ENCODE results near the gene EML4.

- TF ChIP-seq, protein P1, sequence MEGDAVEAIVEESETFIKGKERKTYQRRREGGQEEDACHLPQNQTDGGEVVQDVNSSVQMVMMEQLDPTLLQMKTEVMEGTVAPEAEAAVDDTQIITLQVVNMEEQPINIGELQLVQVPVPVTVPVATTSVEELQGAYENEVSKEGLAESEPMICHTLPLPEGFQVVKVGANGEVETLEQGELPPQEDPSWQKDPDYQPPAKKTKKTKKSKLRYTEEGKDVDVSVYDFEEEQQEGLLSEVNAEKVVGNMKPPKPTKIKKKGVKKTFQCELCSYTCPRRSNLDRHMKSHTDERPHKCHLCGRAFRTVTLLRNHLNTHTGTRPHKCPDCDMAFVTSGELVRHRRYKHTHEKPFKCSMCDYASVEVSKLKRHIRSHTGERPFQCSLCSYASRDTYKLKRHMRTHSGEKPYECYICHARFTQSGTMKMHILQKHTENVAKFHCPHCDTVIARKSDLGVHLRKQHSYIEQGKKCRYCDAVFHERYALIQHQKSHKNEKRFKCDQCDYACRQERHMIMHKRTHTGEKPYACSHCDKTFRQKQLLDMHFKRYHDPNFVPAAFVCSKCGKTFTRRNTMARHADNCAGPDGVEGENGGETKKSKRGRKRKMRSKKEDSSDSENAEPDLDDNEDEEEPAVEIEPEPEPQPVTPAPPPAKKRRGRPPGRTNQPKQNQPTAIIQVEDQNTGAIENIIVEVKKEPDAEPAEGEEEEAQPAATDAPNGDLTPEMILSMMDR (conservative IDR thresholded peaks at IDR 0.05) = no peak
- no peak for TF ChIP-seq ZFX (IDR thresholded peaks at IDR 0.05)
Observed at GRCh38 chr2:42329736-42330135, 160.6 kb downstream of the EML4 start.
